Left ventricle myocardium inferior (tissue), 1 donor: ENCODE results near the gene CCDC78. TPM values are rescaled to one million over a fixed set of nuclear protein-coding genes. Genes with fewer than 3 reads are reported as not detected.

Source experiments
- DNase-seq: peaks from one replicate; pipeline ENCODE4 v3.0.0-alpha.2; 2020
- H3K27ac ChIP-seq: fragments of 200-600 bp; replicated peaks from 2 replicates; pipeline ENCODE4 v1.8.0; 2021
- H3K27me3 ChIP-seq: fragments of 200-600 bp; 2 replicates; pipeline ENCODE4 v1.8.0; 2021; ENCODE audit warnings: low read depth
- H3K36me3 ChIP-seq: fragments of 200-600 bp; 2 replicates; pipeline ENCODE4 v1.8.0; 2021
- H3K4me1 ChIP-seq: fragments of 200-600 bp; 2 replicates; pipeline ENCODE4 v1.8.0; 2021
- H3K4me3 ChIP-seq: fragments of 200-600 bp; 2 replicates; pipeline ENCODE4 v1.8.0; 2021; ENCODE audit warnings: mild to moderate bottlenecking, moderate library complexity
- H3K9me3 ChIP-seq: fragments of 200-600 bp; replicated peaks from 2 replicates; pipeline ENCODE4 v1.8.0; 2021
- CTCF ChIP-seq: fragments of 200-600 bp; IDR thresholded peaks from 2 replicates; pipeline ENCODE4 v1.8.0; 2021; ENCODE audit warnings: antibody characterized with exemption, mild to moderate bottlenecking, borderline replicate concordance
- intact Hi-C: fragments of 100-400 bp; cut with micrococcal nuclease; formaldehyde crosslinking; loops from one replicate; pipeline ENCODE4 v1.11.0; 2022
- total RNA-seq: library from RNA; stranded (reverse); fragmentation: NEBNext Ultra II Directional; extraction: Animal tissue kit (Norgen Biotek cat#: 25700); gene quantifications from one replicate; pipeline ENCODE4 v1.2.1, GENCODE V29; 2021
- donor health status: DM: no; HTN: yes; CAD: no; lungs with severe emphysema.

The CCDC78 gene
- total RNA-seq, 1 donor from 2014 or later: 0.49 TPM

- no peak for TF ChIP-seq CTCF
- DNase-seq: no peak
- Histone ChIP-seq H3K4me3 (no peak overlapping the region), H3K36me3 (peaks cover 4% of the 10 kb centered on the region), H3K27ac (no peak overlapping the region), H3K4me1 (peaks cover 42% of the 10 kb centered on the region), H3K27me3 (peaks cover 26% of the 10 kb centered on the region), H3K9me3 (no peaks in the 10 kb centered on the region)
- intact Hi-C loops: no loop called here
These were observed 618 bp downstream of the CCDC78 start for GRCh38 chr16:725463-726187.

- Histone ChIP-seq H3K27ac (no peak overlapping the region), H3K4me1 (peaks cover 48% of the 10 kb centered on the region), H3K27me3 (peaks cover 26% of the 10 kb centered on the region), H3K4me3 (no peak overlapping the region), H3K36me3 (no peaks in the 10 kb centered on the region), H3K9me3 (no peaks in the 10 kb centered on the region)
- DNase-seq: no peak
- TF ChIP-seq CTCF: no peak
- intact Hi-C loops: no loop called here
These were observed 1.2 kb downstream of the CCDC78 start for GRCh38 chr16:725041-725376.

GRCh38 chr16:724188-725040, 1.8 kb downstream of the CCDC78 start:
- DNase-seq: no peak
- no peaks in the 10 kb centered on the region for H3K36me3 ChIP-seq
- TF ChIP-seq CTCF: no peak
- H3K27ac ChIP-seq: no peak overlapping the region
- intact Hi-C loops: no loop called here
- H3K4me3 ChIP-seq: no peak overlapping the region
- H3K27me3 ChIP-seq: peaks cover 26% of the 10 kb centered on the region
- H3K4me1 ChIP-seq: peaks cover 54% of the 10 kb centered on the region
- no peaks in the 10 kb centered on the region for H3K9me3 ChIP-seq

GRCh38 chr16:723695-724094, 2.5 kb downstream of the CCDC78 start:
- Histone ChIP-seq H3K4me3 (no peak overlapping the region), H3K36me3 (no peaks in the 10 kb centered on the region), H3K27me3 (peaks cover 26% of the 10 kb centered on the region), H3K27ac (no peak overlapping the region), H3K9me3 (no peaks in the 10 kb centered on the region), H3K4me1 (peaks cover 59% of the 10 kb centered on the region)
- intact Hi-C loops: no loop called here
- no peak for DNase-seq
- no peak for TF ChIP-seq CTCF

GRCh38 chr16:722835-723633, 3.2 kb downstream of the CCDC78 start:
- Histone ChIP-seq H3K36me3 (no peaks in the 10 kb centered on the region), H3K27ac (no peak overlapping the region), H3K4me3 (no peak overlapping the region), H3K4me1 (peaks cover 54% of the 10 kb centered on the region), H3K27me3 (peaks cover 20% of the 10 kb centered on the region), H3K9me3 (no peaks in the 10 kb centered on the region)
- intact Hi-C loops: no loop called here
- no peak for TF ChIP-seq CTCF
- DNase-seq: no peak
